Measurements from ENCODE around the gene GPR75.
"Not testable (repeated sequence)": the region's sequence is repeated elsewhere in the genome, so short reads cannot be mapped to it uniquely, and the experiment has no call there.

GPR75 gene

DNA sequence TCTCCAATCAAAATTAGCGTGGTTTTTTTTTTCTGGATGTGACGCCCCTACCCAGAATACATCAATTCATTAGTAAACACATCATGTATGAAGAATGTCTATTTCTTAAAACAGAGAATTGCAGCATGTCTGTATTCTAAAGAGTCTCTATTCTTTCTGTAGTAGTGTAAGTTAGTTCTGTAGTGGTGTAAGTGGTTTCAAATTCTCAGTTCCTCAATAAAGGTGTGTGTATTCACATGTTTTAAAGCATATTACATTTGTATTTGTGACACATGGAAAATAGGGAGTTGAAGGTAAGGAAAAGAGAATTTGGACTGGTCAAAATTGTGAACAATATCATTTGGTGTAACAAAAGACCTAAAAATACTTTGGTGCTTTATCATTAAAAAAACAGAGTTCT, 8.0 kb upstream of the GPR75 start:
- H3K36me3 Mint-ChIP-seq (ENCODE audit: low read depth) = peaks cover 70% of the 10 kb centered on the region
- peaks cover 6% of the 10 kb centered on the region for H3K4me1 Mint-ChIP-seq (ENCODE audit: low read depth)
- no peaks in the 10 kb centered on the region for H3K27me3 Mint-ChIP-seq
- no peaks in the 10 kb centered on the region for H3K9me3 Mint-ChIP-seq
- H3K4me3 Mint-ChIP-seq = no peak overlapping the region
- H3K27ac Mint-ChIP-seq = no peak overlapping the region
- no peak for DNase-seq

DNA sequence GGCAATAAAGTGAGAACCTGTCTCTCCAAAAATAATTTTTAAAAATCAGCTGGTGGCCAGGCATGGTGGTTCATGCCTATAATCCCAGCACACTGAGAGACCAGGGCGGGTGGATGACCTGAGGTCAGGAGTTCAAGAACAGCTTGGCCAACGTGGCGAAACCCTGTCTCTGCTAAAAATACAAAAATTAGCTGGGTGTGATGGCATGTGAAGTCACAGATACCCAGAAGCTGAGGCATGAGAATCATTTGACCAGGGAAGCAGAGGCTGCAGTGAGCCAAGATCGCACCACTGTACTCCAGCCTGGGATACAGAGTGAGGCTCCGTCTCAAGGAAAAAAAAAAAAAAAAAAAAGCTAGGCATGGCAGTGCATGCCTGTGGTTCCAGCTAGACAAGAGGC, 7.4 kb upstream of the GPR75 start:
- peaks cover 72% of the 10 kb centered on the region for H3K36me3 Mint-ChIP-seq (ENCODE audit: low read depth)
- H3K27ac Mint-ChIP-seq = no peak overlapping the region
- H3K9me3 Mint-ChIP-seq = no peaks in the 10 kb centered on the region
- DNase-seq = no peak
- H3K27me3 Mint-ChIP-seq = no peaks in the 10 kb centered on the region
- H3K4me3 Mint-ChIP-seq = no peak overlapping the region
- peaks cover 9% of the 10 kb centered on the region for H3K4me1 Mint-ChIP-seq (ENCODE audit: low read depth)

DNA sequence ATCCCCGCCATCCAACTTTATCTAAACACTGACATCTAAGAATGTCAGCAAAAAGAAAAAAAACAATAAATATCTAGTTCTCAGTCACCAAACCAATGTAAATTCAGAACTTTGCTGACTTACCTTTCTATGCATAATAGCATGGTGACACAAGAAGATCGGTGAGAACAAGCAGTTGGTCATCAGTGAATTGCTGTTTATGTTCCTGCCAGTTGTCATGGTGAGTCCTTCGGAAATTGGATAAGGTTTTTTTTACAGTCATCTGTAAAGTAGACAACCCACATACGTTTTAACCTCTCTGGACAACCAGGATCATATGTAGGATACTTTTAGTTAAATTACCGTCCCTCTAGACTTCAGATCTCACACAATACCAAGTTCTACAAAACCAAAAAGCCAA, 6.2 kb upstream of the GPR75 start:
- Mint-ChIP-seq H3K9me3 (no peaks in the 10 kb centered on the region), H3K4me3 (no peak overlapping the region), H3K4me1 (ENCODE audit: low read depth) (peaks cover 15% of the 10 kb centered on the region), H3K27ac (peak overlapping the region; percentile 44), H3K36me3 (ENCODE audit: low read depth) (peaks cover 73% of the 10 kb centered on the region), H3K27me3 (no peaks in the 10 kb centered on the region)
- no peak for DNase-seq

DNA sequence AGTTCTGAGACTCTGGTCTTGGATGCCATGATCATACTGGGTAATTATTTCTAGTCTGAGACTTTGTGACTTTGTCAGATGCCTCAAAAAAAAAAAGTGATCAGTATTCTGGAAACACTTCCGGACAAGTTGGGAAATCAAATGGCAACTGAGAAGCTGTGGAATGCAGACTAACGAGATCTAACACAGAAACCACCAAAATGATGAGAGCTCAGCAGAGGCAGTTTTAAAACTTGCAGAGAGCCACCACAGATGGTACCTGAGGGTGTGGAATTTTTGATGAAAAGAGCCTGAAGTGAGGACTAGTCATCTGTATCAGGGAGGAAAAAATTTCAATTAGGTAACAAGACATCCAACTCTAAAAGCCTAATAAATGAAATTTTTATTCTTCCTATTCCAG, 5.5 kb upstream of the GPR75 start:
- no peaks in the 10 kb centered on the region for H3K27me3 Mint-ChIP-seq
- peaks cover 15% of the 10 kb centered on the region for H3K4me1 Mint-ChIP-seq (ENCODE audit: low read depth)
- H3K27ac Mint-ChIP-seq = peak overlapping the region; percentile 37
- peaks cover 80% of the 10 kb centered on the region for H3K36me3 Mint-ChIP-seq (ENCODE audit: low read depth)
- H3K9me3 Mint-ChIP-seq = no peaks in the 10 kb centered on the region
- no peak overlapping the region for H3K4me3 Mint-ChIP-seq
- DNase-seq = no peak

DNA sequence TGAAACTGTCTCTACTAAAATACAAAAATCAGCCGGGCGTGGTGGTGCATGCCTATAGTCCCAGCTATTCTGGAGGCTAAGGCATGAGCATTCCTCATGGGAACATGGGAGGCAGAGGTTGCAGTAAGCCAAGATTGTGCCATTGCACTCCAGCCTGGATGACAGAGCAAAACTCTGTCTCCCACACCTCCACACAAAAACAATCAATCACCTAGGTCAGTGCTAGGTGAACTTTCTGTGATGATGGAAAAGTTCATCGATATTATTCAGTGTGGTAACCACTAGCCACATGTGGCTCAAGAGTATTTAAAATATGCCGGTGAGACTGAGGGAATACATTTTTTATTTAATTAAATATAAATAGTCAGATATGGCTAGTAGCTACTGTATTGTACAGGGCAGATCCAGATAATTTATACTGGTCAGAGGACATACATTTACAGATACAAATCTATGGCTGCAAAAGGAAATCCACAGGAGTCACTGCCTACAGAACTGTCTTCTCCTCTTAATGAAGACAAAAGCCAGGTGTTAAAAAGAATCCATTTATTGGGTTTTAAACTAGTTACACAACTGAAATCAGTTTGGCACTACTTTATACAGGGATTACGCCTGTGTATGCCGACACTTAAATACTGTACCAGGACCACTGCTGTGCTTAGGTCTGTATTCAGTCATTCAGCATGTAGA, 3.9 kb upstream of the GPR75 start:
- no peaks in the 10 kb centered on the region for H3K9me3 Mint-ChIP-seq
- H3K36me3 Mint-ChIP-seq (ENCODE audit: low read depth) = peaks cover 71% of the 10 kb centered on the region
- peaks cover 15% of the 10 kb centered on the region for H3K4me1 Mint-ChIP-seq (ENCODE audit: low read depth)
- no peak for DNase-seq
- H3K27me3 Mint-ChIP-seq = no peaks in the 10 kb centered on the region
- no peak overlapping the region for H3K27ac Mint-ChIP-seq
- no peak overlapping the region for H3K4me3 Mint-ChIP-seq

DNA sequence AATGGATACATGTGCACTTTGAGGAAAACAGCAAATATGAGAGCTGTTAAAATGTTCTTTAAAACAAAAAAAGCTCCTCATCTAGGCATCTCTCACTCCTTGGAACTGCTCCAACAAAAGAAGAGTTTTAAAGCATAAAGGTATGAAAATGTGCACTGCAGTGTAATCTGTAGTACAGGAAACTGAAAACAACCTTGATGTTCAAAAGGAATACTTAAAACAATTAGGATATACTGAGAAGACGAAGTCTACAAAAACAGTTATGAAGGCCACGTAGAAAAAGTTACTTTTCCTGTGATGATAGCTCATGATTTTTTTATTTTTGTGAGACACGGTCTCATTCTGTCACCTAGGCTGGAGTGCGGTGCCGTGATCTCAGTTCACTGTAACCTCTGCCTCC, 2.1 kb upstream of the GPR75 start:
- Mint-ChIP-seq H3K9me3 (no peaks in the 10 kb centered on the region), H3K4me3 (no peak overlapping the region), H3K4me1 (ENCODE audit: low read depth) (peaks cover 15% of the 10 kb centered on the region), H3K36me3 (ENCODE audit: low read depth) (peaks cover 57% of the 10 kb centered on the region), H3K27ac (no peak overlapping the region), H3K27me3 (no peaks in the 10 kb centered on the region)
- no peak for DNase-seq

DNA sequence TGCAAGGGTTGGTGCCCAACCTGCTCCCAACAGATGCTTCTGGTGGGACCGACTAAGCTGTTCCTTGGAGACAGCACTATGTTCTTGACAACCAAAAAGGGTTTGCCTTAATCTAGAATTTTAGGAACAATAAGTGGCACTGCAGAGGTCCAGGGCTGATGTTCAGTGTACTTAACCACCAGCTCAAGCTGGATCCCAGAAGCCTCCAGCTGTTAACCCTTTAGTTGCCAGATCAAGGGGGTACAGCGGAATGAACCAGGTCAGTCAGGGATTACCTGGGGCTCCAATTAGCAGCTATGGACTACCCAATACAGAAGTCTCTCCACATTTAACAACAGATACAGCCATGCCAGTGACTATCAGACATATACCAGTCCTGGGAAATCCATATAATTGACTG, 3.5 kb downstream of the GPR75 start:
- Mint-ChIP-seq H3K27me3 (no peaks in the 10 kb centered on the region), H3K36me3 (ENCODE audit: low read depth) (peaks cover 40% of the 10 kb centered on the region), H3K9me3 (no peaks in the 10 kb centered on the region), H3K27ac (no peak overlapping the region), H3K4me3 (no peak overlapping the region), H3K4me1 (ENCODE audit: low read depth) (peaks cover 10% of the 10 kb centered on the region)
- no peak for DNase-seq

DNA sequence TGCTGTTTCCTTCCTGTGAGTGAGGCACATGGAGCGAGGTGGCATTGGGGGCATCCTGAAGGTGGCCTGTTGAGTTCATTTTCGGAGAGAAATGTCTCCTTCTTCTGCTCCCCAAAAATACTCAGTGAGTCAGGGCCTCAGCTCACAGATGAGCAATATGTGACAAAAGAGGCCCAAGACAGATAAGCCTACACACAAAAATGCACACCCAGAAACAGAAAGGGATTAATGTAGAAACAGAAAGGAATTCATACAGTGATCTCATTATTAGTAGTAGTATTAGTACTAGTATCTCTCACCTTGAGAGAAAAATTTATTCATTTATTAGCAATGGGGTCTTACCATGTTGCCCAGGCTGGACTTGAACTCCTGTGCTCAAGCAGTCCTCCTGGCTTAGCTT, 5.1 kb downstream of the GPR75 start:
- Mint-ChIP-seq H3K4me3 (no peak overlapping the region), H3K27ac (peak overlapping the region; percentile 35), H3K4me1 (ENCODE audit: low read depth) (peaks cover 10% of the 10 kb centered on the region), H3K36me3 (ENCODE audit: low read depth) (peaks cover 33% of the 10 kb centered on the region), H3K9me3 (no peaks in the 10 kb centered on the region), H3K27me3 (no peaks in the 10 kb centered on the region)
- DNase-seq = no peak

DNA sequence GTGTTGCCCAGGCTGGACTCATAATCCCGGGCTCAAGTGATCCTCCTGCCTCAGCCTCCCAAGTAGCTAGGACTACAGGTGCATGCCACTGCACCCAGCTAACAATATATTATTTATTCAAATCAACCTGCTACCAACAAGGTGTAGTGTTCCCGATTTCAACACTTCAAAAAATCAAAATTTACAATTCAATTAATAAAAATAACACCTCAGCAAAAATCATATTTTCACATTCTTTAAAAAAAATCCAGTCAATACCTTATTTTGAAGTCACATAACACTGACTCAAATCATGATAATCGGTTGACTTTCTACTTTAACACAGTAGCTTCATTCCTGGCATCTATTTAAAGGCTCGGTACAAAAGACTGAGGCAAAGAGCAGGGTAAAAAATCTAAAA, 7.2 kb downstream of the GPR75 start:
- no peaks in the 10 kb centered on the region for H3K9me3 Mint-ChIP-seq
- H3K27ac Mint-ChIP-seq = no peak overlapping the region
- H3K27me3 Mint-ChIP-seq = no peaks in the 10 kb centered on the region
- no peak overlapping the region for H3K4me3 Mint-ChIP-seq
- peaks cover 36% of the 10 kb centered on the region for H3K36me3 Mint-ChIP-seq (ENCODE audit: low read depth)
- no peak for DNase-seq
- H3K4me1 Mint-ChIP-seq (ENCODE audit: low read depth) = peaks cover 10% of the 10 kb centered on the region

DNA sequence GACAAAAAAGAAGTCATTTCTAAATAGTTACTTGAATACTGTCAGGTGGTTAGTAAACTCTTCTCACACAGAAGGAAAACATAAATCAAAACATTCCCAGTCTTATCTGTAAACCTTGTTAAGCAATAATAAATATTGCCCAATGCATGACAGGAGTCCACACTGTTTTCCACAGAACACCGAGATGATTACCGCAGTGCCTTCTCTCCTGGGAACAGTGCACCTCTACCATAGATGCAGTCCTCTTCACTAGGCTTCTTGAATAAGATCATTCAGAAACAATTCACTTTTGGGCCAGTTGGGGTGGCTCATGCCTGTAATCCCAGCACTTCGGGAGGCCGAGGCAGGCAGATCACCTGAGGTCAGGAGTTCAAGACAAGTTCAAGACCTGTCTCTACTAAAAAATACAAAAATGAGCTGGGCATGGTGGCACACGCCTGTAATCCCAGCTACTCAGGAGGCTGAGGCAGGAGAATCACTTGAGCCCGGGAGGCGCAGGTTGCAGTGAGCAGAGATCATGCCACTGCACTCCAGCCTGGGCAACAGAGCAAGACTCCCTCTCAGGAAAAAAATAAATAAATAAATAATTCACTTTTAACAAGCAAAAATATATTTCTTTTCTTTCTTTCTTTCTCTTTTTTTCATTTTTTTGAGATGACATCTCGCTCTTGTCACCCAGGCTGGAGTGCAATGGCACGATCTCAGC, 8.6 kb downstream of the GPR75 start:
- DNase-seq; H3K4me3 Mint-ChIP-seq; H3K4me1 Mint-ChIP-seq (ENCODE audit: low read depth); H3K27ac Mint-ChIP-seq; H3K9me3 Mint-ChIP-seq; H3K27me3 Mint-ChIP-seq: not testable (repeated sequence)
- peaks cover 36% of the 10 kb centered on the region for H3K36me3 Mint-ChIP-seq (ENCODE audit: low read depth)

DNA sequence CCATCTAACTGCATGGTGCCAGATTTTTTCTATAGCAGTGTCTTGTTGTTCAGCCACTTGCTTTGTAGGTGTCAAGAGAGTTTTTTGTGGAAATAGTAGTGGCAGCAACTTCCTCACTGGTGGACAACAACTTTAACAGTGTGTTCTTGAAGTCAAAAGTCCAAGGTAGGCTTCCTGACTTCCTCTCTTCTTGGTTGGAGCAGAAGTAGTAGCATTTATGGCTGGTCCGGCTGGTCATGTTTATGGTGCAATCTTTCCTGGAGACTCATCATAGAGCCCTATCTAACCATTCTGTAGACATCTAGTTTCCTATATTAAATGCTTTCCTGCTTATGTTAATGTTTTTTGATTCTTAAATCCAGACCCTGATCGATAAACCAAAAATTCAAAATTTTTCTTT, 11.7 kb downstream of the GPR75 start:
- no peak overlapping the region for H3K27ac Mint-ChIP-seq
- H3K36me3 Mint-ChIP-seq (ENCODE audit: low read depth) = peaks cover 16% of the 10 kb centered on the region
- H3K9me3 Mint-ChIP-seq = no peaks in the 10 kb centered on the region
- H3K4me3 Mint-ChIP-seq = no peak overlapping the region
- H3K27me3 Mint-ChIP-seq = no peaks in the 10 kb centered on the region
- H3K4me1 Mint-ChIP-seq (ENCODE audit: low read depth) = peaks cover 3% of the 10 kb centered on the region
- no peak for DNase-seq

DNA sequence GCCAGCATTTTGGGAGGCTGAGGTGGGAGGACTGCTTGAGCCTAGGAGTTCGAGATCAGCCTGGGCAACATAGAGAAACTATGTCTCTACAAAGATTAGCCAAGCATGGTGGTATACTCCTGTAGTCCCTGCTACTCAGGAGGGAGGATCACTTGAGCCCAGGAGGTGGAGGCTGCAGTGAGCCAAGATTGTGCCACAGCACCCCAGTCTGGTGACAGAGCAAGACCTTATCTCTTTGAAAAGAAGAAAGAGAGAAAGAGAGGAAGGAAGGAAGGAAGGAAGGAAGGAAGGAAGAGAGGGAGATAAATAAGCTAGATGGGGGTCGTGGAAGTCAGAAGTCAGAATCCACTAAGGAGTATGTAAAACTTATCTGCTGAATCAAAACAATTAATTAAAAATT, 16.2 kb downstream of the GPR75 start:
- DNase-seq = no peak
- Mint-ChIP-seq H3K36me3 (ENCODE audit: low read depth) (peaks cover 7% of the 10 kb centered on the region), H3K4me3 (no peak overlapping the region), H3K27me3 (no peaks in the 10 kb centered on the region), H3K9me3 (no peaks in the 10 kb centered on the region), H3K27ac (no peak overlapping the region), H3K4me1 (ENCODE audit: low read depth) (peaks cover 3% of the 10 kb centered on the region)

DNA sequence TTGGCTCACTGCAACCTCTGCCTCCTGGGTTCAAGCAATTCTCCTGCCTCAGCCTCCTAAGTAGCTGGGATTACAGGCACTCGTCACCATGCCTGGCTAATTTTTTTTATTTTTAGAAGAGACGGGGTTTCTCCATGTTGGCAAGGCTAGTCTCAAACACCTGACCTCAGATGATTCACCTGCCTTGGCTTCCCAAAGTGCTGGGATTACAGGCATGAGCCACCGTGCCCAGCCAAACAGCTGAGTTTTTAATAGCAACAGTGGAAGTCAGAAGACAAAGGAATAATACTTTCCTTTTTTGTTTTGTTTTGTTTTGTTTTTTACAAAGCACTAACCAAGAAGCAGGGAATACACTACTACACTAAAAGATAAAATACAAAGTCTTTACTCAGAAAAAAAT, 16.9 kb downstream of the GPR75 start:
- no peak for DNase-seq
- Mint-ChIP-seq H3K36me3 (ENCODE audit: low read depth) (peaks cover 2% of the 10 kb centered on the region), H3K27ac (no peak overlapping the region), H3K9me3 (no peaks in the 10 kb centered on the region), H3K4me1 (ENCODE audit: low read depth) (peaks cover 3% of the 10 kb centered on the region), H3K27me3 (no peaks in the 10 kb centered on the region), H3K4me3 (no peak overlapping the region)

DNA sequence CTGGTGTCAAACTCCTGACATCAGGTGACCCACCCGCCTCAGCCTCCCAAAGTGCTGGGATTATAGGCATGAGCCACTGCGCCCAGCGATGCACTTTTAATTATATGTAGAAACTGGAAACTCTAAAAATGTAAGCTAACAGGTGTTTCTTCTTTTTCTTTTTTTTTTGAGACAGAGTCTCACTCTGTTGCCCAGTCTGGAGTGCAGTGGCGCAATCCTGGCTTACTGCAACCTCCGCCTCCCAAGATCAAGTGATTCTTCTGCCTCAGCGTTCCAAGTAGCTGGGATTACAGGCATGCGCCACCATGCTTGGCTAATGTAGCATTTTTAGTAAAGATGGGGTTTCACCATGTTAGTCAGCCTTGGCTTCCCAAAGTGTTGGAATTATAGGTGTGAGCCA, 18.1 kb downstream of the GPR75 start:
- not testable (repeated sequence) for H3K4me1 Mint-ChIP-seq (ENCODE audit: low read depth); H3K9me3 Mint-ChIP-seq; H3K27ac Mint-ChIP-seq; H3K4me3 Mint-ChIP-seq; H3K27me3 Mint-ChIP-seq; H3K36me3 Mint-ChIP-seq (ENCODE audit: low read depth); DNase-seq

DNA sequence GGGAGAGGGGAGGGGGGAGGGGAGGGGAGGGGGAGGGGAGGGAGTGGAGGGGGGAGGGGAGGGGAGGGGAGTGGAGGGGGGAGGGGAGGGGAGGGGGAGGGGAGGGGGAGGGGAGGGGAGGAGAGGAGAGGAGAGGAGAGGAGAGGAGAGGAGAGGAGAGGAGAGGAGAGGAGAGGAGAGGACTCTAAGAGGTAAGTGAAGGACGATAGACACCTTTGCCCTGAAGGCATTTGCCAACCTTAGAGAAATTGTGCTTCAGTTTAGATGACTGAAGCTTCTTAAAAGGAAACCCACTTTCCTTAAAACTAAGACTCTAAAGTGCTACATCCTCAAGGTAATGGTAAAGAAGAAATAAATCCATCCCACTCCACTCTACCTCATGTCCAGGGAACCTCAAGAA, 19.2 kb downstream of the GPR75 start:
- DNase-seq = no peak
- Mint-ChIP-seq H3K4me3 (no peak overlapping the region), H3K36me3 (ENCODE audit: low read depth) (peaks cover 5% of the 10 kb centered on the region), H3K27me3 (no peaks in the 10 kb centered on the region), H3K27ac (no peak overlapping the region), H3K4me1 (ENCODE audit: low read depth) (peaks cover 3% of the 10 kb centered on the region), H3K9me3 (no peaks in the 10 kb centered on the region)

DNA sequence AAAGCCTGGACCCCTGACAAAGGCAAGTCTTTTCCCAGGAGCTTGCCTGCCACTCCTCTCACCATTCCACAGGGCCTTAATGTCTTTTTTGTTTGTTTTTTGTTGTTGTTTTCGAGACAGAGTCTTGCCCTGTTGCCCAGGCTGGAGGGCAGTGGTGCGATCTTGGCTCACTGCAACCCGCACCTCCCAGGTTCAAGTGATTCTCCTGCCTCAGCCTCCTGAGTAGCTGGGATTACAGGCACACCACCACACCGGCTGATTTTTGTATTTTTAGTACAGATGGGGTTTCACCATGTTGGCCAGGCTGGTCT, 29.8 kb downstream of the GPR75 start:
- not testable (repeated sequence) for H3K27ac Mint-ChIP-seq; DNase-seq; H3K4me1 Mint-ChIP-seq (ENCODE audit: low read depth); H3K9me3 Mint-ChIP-seq; H3K27me3 Mint-ChIP-seq; H3K4me3 Mint-ChIP-seq
- H3K36me3 Mint-ChIP-seq (ENCODE audit: low read depth) = peaks cover 28% of the 10 kb centered on the region

Measured in activated T-cell treated with anti-CD3 and anti-CD28 coated beads, Interleukin-2, amount 50 U/mL, for 24 hours (primary cell).